Cardiac fibroblast (primary cell): Measurements from ENCODE around the gene SLC17A9.
"Not testable (repeated sequence)": the region's sequence is repeated elsewhere in the genome, so short reads cannot be mapped to it uniquely, and the experiment has no call there.

Source experiments
- DNase-seq, 2 donors: peaks; one replicate each; pipeline versions ENCODE4 v3.0.0 to v3.0.0-alpha.2; 2010; ENCODE audit warnings: low read depth in 2 of 2
- H3K4me3 ChIP-seq, 2 donors: replicated peaks in 1 of 2; 1 replicate in 1 of 2; 2 replicates in 1 of 2; pipeline ENCODE4 v1.5.1; 2011; ENCODE audit warnings: low read depth in 2 of 2, low read length in 2 of 2, mild to moderate bottlenecking in 2 of 2, moderate library complexity in 1 of 2
- CTCF ChIP-seq: IDR thresholded peaks from one replicate; pipeline ENCODE4 v1.5.1; 2011; ENCODE audit warnings: low read depth, mild to moderate bottlenecking, low read length, inconsistent platforms

The SLC17A9 gene

DNA sequence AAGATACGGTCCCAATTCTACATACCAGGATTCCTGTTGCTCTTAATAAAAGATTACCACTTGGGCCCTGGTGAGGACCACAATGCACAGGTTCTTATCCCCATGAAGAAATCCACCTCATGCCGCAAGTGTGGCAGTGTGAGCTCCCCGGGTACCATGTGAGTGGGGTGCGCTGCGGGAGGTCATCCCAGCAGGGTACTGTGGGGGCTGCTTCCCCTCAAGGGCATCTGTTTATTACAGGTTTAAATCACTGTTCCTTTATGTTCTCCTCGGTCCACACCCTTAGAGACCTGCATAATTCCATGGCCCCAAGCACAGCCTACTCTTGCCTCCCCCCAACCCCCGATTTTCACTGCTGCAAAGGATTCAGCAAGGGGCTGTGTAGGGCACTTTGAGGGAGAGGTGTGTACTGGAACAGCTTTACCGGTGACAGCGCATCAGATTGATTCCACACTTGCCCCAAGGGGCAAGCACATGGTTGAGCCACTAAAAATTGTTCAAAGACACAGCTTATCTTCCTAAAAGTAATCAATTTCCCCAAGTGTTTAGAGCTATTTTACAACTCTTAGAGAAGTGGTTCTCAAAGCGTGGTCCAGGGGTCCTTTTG, 32.4 kb upstream of the SLC17A9 start:
- no peak for TF ChIP-seq CTCF
- DNase-seq, result no peak
- no peak overlapping the region for H3K4me3 ChIP-seq

DNA sequence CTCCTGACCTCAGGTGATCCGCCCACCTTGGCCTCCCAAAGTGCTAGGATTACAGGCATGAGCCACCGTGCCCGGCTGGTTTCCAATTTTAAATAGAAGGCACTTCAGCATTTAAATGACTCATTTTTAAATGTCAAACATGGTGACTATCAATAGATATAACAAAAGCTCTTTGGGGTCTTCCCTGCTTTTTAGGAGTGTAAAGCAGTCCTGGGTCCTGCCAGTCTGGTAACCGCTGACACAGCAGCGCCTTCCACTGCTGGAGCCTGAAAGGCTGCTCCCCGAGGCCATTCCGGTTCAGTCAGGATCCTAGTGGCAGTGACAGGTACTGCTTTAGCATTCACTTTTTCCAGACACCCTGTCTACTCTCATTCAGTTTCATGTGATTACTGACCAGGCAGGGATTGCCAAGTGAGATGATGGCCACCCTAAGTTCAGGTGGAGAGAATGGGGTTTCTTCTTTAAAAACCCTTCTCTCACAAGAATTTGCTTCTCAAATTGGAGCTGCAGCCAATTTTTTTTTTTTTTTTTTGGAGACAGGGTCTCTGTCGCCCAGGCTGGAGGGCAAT, 31.3 kb upstream of the SLC17A9 start:
- peak; percentile 67 for TF ChIP-seq CTCF
- H3K4me3 ChIP-seq, result no peak overlapping the region
- DNase-seq, result peak; percentile 60 to 66

DNA sequence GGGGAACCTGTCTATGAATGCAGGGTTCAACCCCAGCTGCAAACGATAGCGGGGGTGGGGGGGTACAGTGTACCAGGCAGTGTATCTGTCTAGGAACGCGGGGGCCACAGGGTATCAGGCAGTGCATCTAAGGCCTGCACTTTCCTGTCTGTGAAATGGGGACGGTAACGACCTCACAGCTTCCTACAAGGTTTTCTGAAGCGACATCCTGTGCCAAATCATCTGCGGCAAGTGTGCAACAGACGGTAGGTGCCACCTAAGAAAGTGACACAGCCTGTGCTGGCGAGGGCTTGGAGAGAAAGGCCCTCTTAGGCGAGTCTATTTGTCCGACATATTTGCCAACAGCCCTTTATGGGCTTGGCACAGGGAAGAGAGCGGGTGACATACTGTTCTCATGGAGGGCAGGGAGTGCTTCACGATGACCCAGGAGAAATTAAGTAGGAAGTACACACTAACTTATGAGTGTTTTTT, 30.0 kb upstream of the SLC17A9 start:
- no peak for TF ChIP-seq CTCF
- no peak overlapping the region for H3K4me3 ChIP-seq
- DNase-seq, result no peak

- peak; percentile 84 to 90 for DNase-seq
- H3K4me3 ChIP-seq, result not testable (repeated sequence)
Measured at GRCh38 chr20:62923059-62923668, 29.3 kb upstream of the SLC17A9 start.

DNA sequence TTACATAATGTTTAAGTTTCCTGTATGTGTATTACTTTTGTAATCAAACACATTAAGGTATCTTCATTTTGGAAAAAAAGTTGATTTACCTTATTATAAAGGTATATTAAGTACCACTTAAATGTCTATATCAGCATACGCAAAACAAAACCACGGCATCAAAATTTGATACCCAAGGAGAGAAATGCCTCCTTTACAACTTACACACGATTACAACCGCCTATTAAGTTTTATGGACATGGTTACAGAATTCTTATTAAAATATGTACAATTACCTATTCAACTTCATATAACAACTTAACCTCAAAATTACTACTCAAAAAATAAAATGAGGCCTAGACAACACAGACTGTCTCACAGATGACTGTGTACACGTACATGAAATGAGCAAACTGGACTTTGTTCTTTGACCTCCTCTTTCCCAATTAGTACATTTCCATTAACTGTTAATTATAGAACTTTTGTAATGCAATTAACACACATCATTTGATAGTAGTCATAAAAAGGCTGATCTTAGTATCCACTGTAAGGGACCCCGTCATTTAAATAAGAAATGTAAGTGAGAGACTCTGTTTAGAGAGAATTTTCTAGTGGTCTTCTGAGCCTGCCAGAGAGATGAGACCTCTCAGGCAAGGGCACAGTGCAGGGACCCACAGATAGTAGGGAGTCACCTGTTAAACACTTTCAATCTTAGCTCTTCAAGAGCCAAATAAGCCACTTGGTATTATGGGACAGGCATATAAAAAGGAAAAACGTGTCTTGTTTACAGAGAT, 28.7 kb upstream of the SLC17A9 start:
- H3K4me3 ChIP-seq, result peak overlapping the region in 1 of 2 donors; percentile 92
- no peak for DNase-seq
- no peak for TF ChIP-seq CTCF

DNA sequence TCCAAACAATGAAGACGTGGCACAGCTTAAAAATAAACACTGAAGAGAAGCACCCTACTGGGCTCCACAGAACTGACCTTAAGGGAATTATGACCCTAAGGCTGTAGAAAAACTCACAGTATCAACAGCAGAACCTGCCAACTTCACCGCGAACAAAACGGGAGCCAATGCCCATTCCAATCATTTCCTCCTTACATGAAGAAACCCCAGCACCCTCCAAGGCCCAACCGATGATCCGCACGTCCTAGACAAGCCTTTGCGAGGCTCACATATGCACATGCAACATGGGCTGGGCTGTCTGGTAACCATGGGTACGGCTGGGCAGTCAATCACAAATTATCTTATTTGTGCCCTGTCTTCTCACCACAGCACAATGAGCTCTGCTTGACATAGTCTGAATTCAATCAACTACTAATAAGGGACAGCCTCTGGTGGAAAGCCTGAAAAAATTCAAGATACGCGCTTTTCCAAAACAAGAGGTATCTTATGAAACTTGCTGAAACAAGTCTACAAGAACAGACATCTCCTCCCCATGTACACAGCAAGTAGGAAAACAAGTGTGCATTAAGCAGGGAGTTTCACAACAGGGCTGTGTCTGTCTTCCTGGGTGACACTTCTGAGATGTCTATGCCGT, 27.9 kb upstream of the SLC17A9 start:
- DNase-seq, result peak; percentile 42 to 52
- TF ChIP-seq CTCF, result no peak

GRCh38 chr20:62925076-62925419, 27.5 kb upstream of the SLC17A9 start:
- peak overlapping the region; percentile 92 to 95 for H3K4me3 ChIP-seq
- DNase-seq, result no peak
- no peak for TF ChIP-seq CTCF

More for the DNA sequence above, 27.9 kb upstream of the SLC17A9 start:
- H3K4me3 ChIP-seq, result peak overlapping the region; percentile 92 to 95
